ENCODE data around the gene LUM.

LUM gene

GRCh38 chr12:91072931-91073330 lies 38.4 kb downstream of the LUM start:
- DNase-seq: no peak

GRCh38 chr12:91070936-91071335 lies 40.4 kb downstream of the LUM start:
- no peak for DNase-seq

GRCh38 chr12:91065396-91065795 lies 45.9 kb downstream of the LUM start:
- DNase-seq: no peak

GRCh38 chr12:91064640-91065039 lies 46.7 kb downstream of the LUM start:
- DNase-seq: no peak

- DNase-seq: no peak
Observed at GRCh38 chr12:91061091-91061490, 50.2 kb downstream of the LUM start.

- no peak for DNase-seq
Observed at GRCh38 chr12:91059211-91059610, 52.1 kb downstream of the LUM start.

- DNase-seq: no peak
Observed at GRCh38 chr12:91058786-91059185, 52.5 kb downstream of the LUM start.

GRCh38 chr12:91057368-91058165 lies 53.7 kb downstream of the LUM start, which contains the start of gene KERA:
KERA (minus strand) TSS chr12:91058024; CDS start chr12:91056281, 1,743 bp downstream.
- no peak for DNase-seq

- DNase-seq: no peak
Observed at GRCh38 chr12:91056488-91056887, 54.8 kb downstream of the LUM start.

GRCh38 chr12:91055976-91056375 lies 55.3 kb downstream of the LUM start:
- no peak for DNase-seq

GRCh38 chr12:91053951-91054715 lies 57.2 kb downstream of the LUM start:
- no peak for DNase-seq
